GM21529 (cell line): ENCODE data around the gene TNIK.
A peak's percentile ranks its signal among the peaks of the same experiment; 100 is the strongest.

Experiments
- ATAC-seq: cut with Tn5 transposase; IDR thresholded peaks from one replicate; pipeline ENCODE4 v1.9.1; 2021; ENCODE audit not compliant: unreplicated experiment

The TNIK gene

GRCh38 chr3:171470714-171471227, 10.6 kb upstream of the TNIK start:
- no peak for ATAC-seq

- ATAC-seq, result no peak
Observed at GRCh38 chr3:171469376-171469775, 9.2 kb upstream of the TNIK start.

GRCh38 chr3:171468296-171468906, 8.2 kb upstream of the TNIK start:
- peak; percentile 52 for ATAC-seq

GRCh38 chr3:171465763-171466162, 5.6 kb upstream of the TNIK start:
- no peak for ATAC-seq

- ATAC-seq, result no peak
Observed at GRCh38 chr3:171464462-171464861, 4.3 kb upstream of the TNIK start.

- no peak for ATAC-seq
Observed at GRCh38 chr3:171462224-171462623, 2.0 kb upstream of the TNIK start.

- no peak for ATAC-seq
Observed at GRCh38 chr3:171461525-171461917, 1.3 kb upstream of the TNIK start.

GRCh38 chr3:171460725-171461524, 720 bp upstream of the TNIK start:
- ATAC-seq, result peak; percentile 37

- ATAC-seq, result peak; percentile 0
Observed at GRCh38 chr3:171459137-171459941, 866 bp downstream of the TNIK start.

GRCh38 chr3:171458864-171459136, 1.4 kb downstream of the TNIK start:
- no peak for ATAC-seq

- no peak for ATAC-seq
Observed at GRCh38 chr3:171458071-171458863, 1.9 kb downstream of the TNIK start.

- ATAC-seq, result no peak
Observed at GRCh38 chr3:171457607-171458061, 2.6 kb downstream of the TNIK start.

GRCh38 chr3:171456765-171457606, 3.2 kb downstream of the TNIK start:
- ATAC-seq, result no peak

GRCh38 chr3:171455603-171456550, 4.3 kb downstream of the TNIK start:
- ATAC-seq, result no peak

- ATAC-seq, result no peak
Observed at GRCh38 chr3:171454041-171454440, 6.2 kb downstream of the TNIK start.

GRCh38 chr3:171453180-171453886, 6.9 kb downstream of the TNIK start:
- no peak for ATAC-seq

- no peak for ATAC-seq
Observed at GRCh38 chr3:171452328-171452727, 7.9 kb downstream of the TNIK start.

GRCh38 chr3:171451915-171452314, 8.3 kb downstream of the TNIK start:
- no peak for ATAC-seq
